Chondrocyte (in vitro differentiated cells): ENCODE measurements around the gene ADGRE3. TPM values are rescaled to one million over a fixed set of nuclear protein-coding genes. Genes with fewer than 3 reads are reported as not detected.
"Not testable (repeated sequence)": the region's sequence is repeated elsewhere in the genome, so short reads cannot be mapped to it uniquely, and the experiment has no call there.

Source experiments
- DNase-seq: peaks from one replicate; pipeline ENCODE4 v3.0.0; 2021; ENCODE audit warnings: mixed read lengths, low spot score
- H3K27ac Mint-ChIP-seq: one replicate; pipeline ENCODE4 v1.8.0; 2021; ENCODE audit warnings: mild to moderate bottlenecking, moderate library complexity, mixed read lengths; ENCODE audit not compliant: unreplicated experiment
- H3K27me3 Mint-ChIP-seq: 2 replicates; pipeline ENCODE4 v1.8.0; 2021; ENCODE audit warnings: low read depth, mixed read lengths
- H3K36me3 Mint-ChIP-seq: 2 replicates; pipeline ENCODE4 v1.8.0; 2021; ENCODE audit warnings: low read depth, mixed read lengths
- H3K4me1 Mint-ChIP-seq: 2 replicates; pipeline ENCODE4 v1.8.0; 2021; ENCODE audit warnings: low read depth, mild to moderate bottlenecking, mixed read lengths
- H3K4me3 Mint-ChIP-seq: one replicate; pipeline ENCODE4 v1.8.0; 2021; ENCODE audit warnings: mild to moderate bottlenecking, moderate library complexity, mixed read lengths; ENCODE audit not compliant: unreplicated experiment
- H3K9me3 Mint-ChIP-seq: 2 replicates; pipeline ENCODE4 v1.8.0; 2021; ENCODE audit warnings: low read depth, mixed read lengths
- total RNA-seq: library from RNA; stranded (reverse); gene quantifications from 3 replicates; pipeline ENCODE4 v1.2.1, GENCODE V29; 2021
- TF ChIP-seq, protein P1 (sequence below): fragments of 200-600 bp; sonication (generic); IDR thresholded peaks from 2 replicates; pipeline ENCODE4 v1.5.0; 2021; ENCODE audit warnings: antibody characterized with exemption, mild to moderate bottlenecking, moderate library complexity

Gene ADGRE3
- total RNA-seq, 1 donor from 2014 or later = not detected

DNA sequence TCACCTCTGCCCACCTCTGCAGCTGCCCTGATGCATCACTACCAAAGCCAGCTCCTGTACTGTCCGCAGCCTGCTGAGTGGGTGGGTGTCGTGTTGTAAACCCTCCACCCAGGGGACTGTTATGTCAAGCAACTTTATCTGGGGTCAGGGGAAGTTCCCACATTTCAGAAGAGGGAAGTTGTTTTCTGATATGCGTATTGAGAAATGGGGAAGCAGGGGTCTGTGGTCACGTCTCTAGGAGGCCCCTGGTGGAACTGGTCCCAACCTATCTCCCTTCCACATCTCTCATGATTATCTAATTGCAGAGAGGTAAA lies 60.6 kb downstream of the ADGRE3 start:
- Mint-ChIP-seq H3K36me3 (peaks cover 1% of the 10 kb centered on the region), H3K27me3 (no peaks in the 10 kb centered on the region), H3K4me1 (no peaks in the 10 kb centered on the region), H3K4me3 (no peak overlapping the region), H3K9me3 (peaks cover 13% of the 10 kb centered on the region), H3K27ac (no peak overlapping the region)
- TF ChIP-seq, protein P1, sequence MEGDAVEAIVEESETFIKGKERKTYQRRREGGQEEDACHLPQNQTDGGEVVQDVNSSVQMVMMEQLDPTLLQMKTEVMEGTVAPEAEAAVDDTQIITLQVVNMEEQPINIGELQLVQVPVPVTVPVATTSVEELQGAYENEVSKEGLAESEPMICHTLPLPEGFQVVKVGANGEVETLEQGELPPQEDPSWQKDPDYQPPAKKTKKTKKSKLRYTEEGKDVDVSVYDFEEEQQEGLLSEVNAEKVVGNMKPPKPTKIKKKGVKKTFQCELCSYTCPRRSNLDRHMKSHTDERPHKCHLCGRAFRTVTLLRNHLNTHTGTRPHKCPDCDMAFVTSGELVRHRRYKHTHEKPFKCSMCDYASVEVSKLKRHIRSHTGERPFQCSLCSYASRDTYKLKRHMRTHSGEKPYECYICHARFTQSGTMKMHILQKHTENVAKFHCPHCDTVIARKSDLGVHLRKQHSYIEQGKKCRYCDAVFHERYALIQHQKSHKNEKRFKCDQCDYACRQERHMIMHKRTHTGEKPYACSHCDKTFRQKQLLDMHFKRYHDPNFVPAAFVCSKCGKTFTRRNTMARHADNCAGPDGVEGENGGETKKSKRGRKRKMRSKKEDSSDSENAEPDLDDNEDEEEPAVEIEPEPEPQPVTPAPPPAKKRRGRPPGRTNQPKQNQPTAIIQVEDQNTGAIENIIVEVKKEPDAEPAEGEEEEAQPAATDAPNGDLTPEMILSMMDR = no peak
- no peak for DNase-seq

DNA sequence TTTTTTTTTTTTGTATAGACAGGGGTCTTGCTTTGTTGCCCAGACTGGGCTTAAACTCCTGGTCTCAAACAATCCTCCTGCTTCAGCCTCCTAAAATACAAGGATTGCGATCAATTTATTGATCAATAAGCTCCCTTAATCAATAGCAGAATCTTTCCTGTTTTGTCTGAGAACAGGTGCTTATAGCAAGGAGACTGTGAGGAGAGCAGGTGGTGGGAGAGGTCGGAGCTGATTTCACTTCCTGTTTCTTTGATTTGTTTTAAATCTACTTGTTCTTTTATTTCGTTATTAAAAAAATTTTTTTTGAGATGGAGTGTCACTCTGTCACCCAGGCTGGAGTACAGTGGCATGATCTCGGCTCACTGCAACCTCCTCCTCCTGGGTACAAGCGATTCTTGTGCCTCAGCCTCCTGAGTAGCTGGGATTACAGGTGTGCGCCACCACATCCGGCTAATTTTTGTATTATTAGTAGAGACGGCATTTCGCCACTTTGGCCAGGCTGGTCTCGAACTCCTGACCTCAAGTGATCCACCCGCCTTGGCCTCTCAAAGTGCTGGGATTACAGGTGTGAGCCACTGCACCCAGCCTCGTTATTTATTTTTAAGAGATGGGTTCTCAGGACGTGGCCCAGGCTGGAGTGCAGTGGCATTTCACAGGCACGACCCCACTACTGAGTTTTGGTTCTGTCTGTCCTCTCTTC lies 61.1 kb downstream of the ADGRE3 start:
- not testable (repeated sequence) for H3K27me3 Mint-ChIP-seq, H3K27ac Mint-ChIP-seq, H3K9me3 Mint-ChIP-seq, H3K36me3 Mint-ChIP-seq, DNase-seq, H3K4me1 Mint-ChIP-seq, H3K4me3 Mint-ChIP-seq

- TF ChIP-seq, protein P1 = no peak
- H3K36me3 Mint-ChIP-seq = peaks cover 1% of the 10 kb centered on the region
- no peak overlapping the region for H3K27ac Mint-ChIP-seq
- no peaks in the 10 kb centered on the region for H3K4me1 Mint-ChIP-seq
- no peak overlapping the region for H3K4me3 Mint-ChIP-seq
- DNase-seq = no peak
- H3K9me3 Mint-ChIP-seq = peaks cover 8% of the 10 kb centered on the region
- no peaks in the 10 kb centered on the region for H3K27me3 Mint-ChIP-seq
These were observed 62.0 kb downstream of the ADGRE3 start for GRCh38 chr19:14612657-14613056.

GRCh38 chr19:14612242-14612641 lies 62.4 kb downstream of the ADGRE3 start:
- H3K4me1 Mint-ChIP-seq = not testable (repeated sequence)

GRCh38 chr19:14611051-14611450 lies 63.6 kb downstream of the ADGRE3 start:
- Mint-ChIP-seq H3K4me3 (no peak overlapping the region), H3K27ac (no peak overlapping the region), H3K9me3 (peaks cover under 1% of the 10 kb centered on the region), H3K36me3 (no peaks in the 10 kb centered on the region), H3K4me1 (no peaks in the 10 kb centered on the region), H3K27me3 (no peaks in the 10 kb centered on the region)
- TF ChIP-seq, protein P1 = no peak
- DNase-seq = no peak

More at GRCh38 chr19:14612242-14612641, 62.4 kb downstream of the ADGRE3 start:
- not testable (repeated sequence) for DNase-seq, H3K27ac Mint-ChIP-seq, H3K36me3 Mint-ChIP-seq, H3K4me3 Mint-ChIP-seq, H3K27me3 Mint-ChIP-seq, H3K9me3 Mint-ChIP-seq

DNA sequence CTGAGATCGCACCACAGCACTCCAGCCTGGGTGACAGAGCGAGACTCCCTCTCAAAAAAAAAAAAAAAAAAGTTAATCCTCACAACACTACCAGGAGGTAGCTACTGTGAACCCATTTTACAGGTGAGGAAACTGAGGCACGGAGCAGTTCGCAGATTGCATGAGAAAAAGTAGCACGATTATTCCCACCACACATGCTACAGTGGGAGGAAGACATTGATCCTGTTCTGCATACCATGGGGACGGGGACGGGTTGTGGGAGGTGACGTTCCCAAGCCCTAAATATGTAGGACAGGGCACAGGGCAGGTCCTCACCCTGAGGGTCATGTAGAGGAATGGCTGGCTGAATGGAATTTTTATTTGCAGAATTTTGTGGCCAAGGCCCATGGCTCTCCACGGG lies 68.0 kb downstream of the ADGRE3 start:
- H3K4me1 Mint-ChIP-seq = no peaks in the 10 kb centered on the region
- peaks cover 3% of the 10 kb centered on the region for H3K9me3 Mint-ChIP-seq
- TF ChIP-seq, protein P1 = no peak
- H3K36me3 Mint-ChIP-seq = no peaks in the 10 kb centered on the region
- no peaks in the 10 kb centered on the region for H3K27me3 Mint-ChIP-seq
- no peak overlapping the region for H3K27ac Mint-ChIP-seq
- DNase-seq = no peak
- no peak overlapping the region for H3K4me3 Mint-ChIP-seq
